Endothelial cell of hepatic sinusoid (primary cell): ENCODE measurements around the gene PRRC2B.

Source experiments
- in situ Hi-C: cut with HindIII; loops from 2 replicates; pipeline ENCODE4 v1.10.0; 2017; ENCODE audit warnings: low sequenced_read_pairs

Gene PRRC2B

GRCh38 chr9:131482343-131483006 lies 88.6 kb downstream of the PRRC2B start:
- in situ Hi-C loops, result loop anchor here (5.0 kb wide), 1 partner anchor 40 kb away; no protein-coding TSS in a partner anchor

- in situ Hi-C loops, result loop anchor here (5.0 kb wide), 1 partner anchor 39 kb away; no protein-coding TSS in a partner anchor
Observed at GRCh38 chr9:131483319-131484050, 89.6 kb downstream of the PRRC2B start.

GRCh38 chr9:131484051-131484445 lies 90.2 kb downstream of the PRRC2B start:
- in situ Hi-C loops, result loop anchor here (5.0 kb wide), 1 partner anchor 38 kb away; no protein-coding TSS in a partner anchor

GRCh38 chr9:131484560-131485185 lies 90.8 kb downstream of the PRRC2B start:
- in situ Hi-C loops, result loop anchor here (5.0 kb wide), 1 partner anchor 38 kb away; no protein-coding TSS in a partner anchor

- in situ Hi-C loops, result no loop called here
Observed at GRCh38 chr9:131485206-131485605, 91.3 kb downstream of the PRRC2B start.

GRCh38 chr9:131485728-131486422 lies 92.0 kb downstream of the PRRC2B start:
- in situ Hi-C loops, result no loop called here

GRCh38 chr9:131487001-131487400 lies 93.1 kb downstream of the PRRC2B start:
- in situ Hi-C loops, result no loop called here

- in situ Hi-C loops, result no loop called here
Observed at GRCh38 chr9:131487621-131488031, 93.7 kb downstream of the PRRC2B start.

- in situ Hi-C loops, result no loop called here
Observed at GRCh38 chr9:131490514-131490913, 96.6 kb downstream of the PRRC2B start.

GRCh38 chr9:131491001-131491710 lies 97.3 kb downstream of the PRRC2B start:
- in situ Hi-C loops, result no loop called here

- in situ Hi-C loops, result no loop called here
Observed at GRCh38 chr9:131492070-131492469, 98.2 kb downstream of the PRRC2B start.

- in situ Hi-C loops, result no loop called here
Observed at GRCh38 chr9:131494296-131494870, 100.5 kb downstream of the PRRC2B start.

GRCh38 chr9:131495785-131496184 lies 101.9 kb downstream of the PRRC2B start:
- in situ Hi-C loops, result no loop called here

- in situ Hi-C loops, result no loop called here
Observed at GRCh38 chr9:131496844-131497405, 103.0 kb downstream of the PRRC2B start.

- in situ Hi-C loops, result no loop called here
Observed at GRCh38 chr9:131499254-131499767, 105.4 kb downstream of the PRRC2B start.

- in situ Hi-C loops, result no loop called here
Observed at GRCh38 chr9:131500377-131500776, 106.5 kb downstream of the PRRC2B start.

- in situ Hi-C loops, result no loop called here
Observed at GRCh38 chr9:131500939-131501541, 107.2 kb downstream of the PRRC2B start.

GRCh38 chr9:131502781-131503625 lies 109.1 kb downstream of the PRRC2B start, which contains the start of gene POMT1:
Gene POMT1, plus strand, starts transcription at chr9:131502918. Its CDS starts 1,301 bp downstream, at chr9:131504219.
- in situ Hi-C loops, result no loop called here
